ENCODE measurements around the gene DNAJB2.

DNAJB2 gene

DNA sequence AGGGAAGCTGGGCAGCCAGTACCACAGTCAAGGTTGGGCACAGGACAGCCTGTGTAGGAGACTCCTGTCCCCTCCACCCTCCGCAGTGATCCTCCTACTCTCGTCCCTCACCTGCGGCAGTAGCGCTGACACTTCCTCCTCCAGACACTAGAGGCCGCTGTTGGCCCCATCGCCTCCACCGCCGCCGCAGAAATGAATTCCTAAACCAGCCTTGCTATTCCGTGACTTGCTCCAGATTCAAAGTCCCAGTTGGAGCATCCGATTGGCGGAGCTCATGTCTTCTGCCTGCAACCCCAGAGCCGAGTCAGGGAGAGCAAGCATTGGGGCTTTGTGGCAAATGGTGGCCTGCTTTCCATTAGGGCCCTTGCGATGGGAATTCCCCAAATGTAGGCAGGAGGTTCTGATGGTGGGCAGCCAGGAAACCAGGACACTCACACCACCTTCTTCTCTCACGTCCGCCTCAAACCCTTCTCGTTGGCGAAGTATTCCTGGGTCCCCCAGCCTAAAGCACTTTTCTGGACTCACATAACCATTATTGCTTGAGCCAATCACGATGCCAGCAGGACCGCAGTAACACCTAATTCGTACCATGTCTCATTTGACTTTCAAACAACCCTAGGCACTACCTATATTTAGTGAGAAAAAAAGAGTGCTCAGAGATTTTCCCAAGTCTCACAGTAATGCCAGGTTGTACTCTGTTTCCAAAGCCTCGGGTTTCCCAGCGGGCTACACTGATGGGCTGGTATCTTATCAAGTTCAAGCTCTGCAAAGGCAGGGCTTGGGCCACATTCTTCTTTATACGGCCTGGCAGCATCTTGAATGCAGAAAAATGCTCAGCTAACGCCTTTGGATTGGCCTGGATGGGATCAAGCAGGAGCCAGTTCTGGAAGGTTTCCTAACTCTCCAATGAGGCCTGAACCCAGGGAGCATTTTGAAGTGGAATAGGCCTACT lies 1.2 kb upstream of the DNAJB2 start:
- TF ChIP-seq, protein P1, sequence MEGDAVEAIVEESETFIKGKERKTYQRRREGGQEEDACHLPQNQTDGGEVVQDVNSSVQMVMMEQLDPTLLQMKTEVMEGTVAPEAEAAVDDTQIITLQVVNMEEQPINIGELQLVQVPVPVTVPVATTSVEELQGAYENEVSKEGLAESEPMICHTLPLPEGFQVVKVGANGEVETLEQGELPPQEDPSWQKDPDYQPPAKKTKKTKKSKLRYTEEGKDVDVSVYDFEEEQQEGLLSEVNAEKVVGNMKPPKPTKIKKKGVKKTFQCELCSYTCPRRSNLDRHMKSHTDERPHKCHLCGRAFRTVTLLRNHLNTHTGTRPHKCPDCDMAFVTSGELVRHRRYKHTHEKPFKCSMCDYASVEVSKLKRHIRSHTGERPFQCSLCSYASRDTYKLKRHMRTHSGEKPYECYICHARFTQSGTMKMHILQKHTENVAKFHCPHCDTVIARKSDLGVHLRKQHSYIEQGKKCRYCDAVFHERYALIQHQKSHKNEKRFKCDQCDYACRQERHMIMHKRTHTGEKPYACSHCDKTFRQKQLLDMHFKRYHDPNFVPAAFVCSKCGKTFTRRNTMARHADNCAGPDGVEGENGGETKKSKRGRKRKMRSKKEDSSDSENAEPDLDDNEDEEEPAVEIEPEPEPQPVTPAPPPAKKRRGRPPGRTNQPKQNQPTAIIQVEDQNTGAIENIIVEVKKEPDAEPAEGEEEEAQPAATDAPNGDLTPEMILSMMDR (IDR thresholded peaks at IDR 0.05), result peak; percentile 88

DNA sequence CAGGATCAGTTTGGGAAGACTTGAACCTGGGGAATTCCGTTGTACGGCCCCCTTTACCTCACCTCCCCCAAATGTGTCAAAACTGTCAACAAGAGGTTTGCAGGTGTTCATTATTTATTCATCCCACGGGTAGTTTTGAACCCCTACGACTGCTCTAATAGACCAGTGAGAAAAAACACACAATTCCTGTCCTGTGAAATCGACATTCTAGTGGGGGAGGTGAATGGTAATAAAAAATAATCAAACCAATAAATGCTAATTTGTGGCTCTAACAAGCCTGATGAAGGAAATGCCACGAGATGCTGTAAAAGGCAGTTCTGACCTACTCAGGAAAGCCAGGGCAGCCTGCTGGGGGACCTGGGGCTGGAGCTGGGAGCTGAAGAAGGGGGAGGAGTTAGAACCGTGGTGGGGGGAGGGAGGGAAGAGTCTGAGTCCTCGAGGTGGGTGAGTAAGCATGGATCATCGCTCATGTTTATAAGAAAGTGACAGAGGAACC lies 463 bp upstream of the DNAJB2 start:
- TF ChIP-seq, protein P1 (IDR thresholded peaks at IDR 0.05), result no peak

DNA sequence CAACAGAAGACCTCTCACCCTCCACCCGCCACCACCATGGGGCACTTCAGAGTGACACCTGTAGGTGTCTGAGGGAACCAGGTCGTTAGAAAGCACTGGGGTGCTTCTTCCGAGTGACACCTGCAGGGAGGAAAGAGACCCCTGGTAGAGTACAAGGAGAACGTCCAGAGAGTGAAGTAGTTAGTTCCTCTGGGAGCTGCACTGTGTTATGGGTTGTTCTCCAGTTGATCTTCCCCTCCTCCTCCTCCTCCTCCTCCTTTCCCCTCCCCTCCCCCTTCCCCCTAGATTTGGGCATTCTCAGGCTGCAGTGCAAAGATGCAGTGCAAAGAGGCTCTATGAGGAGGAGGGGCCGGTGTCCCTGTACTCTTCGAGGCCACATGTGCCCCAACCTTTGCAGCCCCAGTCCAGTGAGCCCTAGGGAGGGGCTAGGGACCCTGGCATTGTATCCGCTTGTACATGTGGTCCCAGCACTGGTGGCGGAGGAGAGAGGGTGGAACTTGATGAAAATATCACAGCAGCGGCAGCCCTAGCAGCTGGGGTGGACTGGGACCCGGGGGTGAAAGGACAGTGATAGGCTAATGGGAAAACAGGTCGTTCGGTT lies 850 bp downstream of the DNAJB2 start:
- TF ChIP-seq, protein P1 (IDR thresholded peaks at IDR 0.05), result no peak

DNA sequence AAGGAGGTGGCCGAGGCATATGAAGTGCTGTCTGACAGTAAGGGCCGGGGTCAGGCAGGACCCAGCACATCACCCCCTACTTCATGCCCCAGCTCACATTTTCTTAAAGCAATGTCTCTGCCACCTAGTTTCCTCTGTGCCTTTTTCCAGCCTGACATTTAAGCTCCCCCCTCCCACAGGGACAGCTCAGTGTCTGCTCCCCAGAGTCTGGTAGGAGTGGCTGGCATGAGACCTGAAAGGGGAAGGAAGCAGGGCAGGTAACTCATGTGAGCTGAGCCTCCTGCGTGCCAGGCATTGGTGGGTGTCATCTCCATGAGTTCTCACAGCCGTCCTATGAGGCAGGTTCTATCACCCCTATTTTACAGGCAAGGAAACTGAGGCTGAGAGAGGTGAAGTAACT lies 1.5 kb downstream of the DNAJB2 start:
- TF ChIP-seq, protein P1 (IDR thresholded peaks at IDR 0.05), result no peak

DNA sequence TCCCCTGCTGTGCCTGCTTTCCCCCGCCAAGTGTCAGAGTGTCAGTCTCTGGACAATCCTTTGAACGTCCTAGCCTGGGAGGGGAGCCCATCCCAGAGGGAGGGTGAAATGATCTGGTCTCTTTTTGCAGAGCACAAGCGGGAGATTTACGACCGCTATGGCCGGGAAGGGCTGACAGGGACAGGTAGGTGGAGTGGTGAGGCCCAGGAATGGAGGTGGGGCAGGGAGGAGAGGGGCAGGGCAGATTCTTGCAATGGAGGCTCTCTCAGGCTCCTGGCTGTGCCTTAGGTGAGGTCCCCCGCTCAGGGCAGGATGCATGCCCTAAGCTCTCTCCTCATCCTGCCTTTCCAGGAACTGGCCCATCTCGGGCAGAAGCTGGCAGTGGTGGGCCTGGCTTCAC lies 2.4 kb downstream of the DNAJB2 start:
- TF ChIP-seq, protein P1 (IDR thresholded peaks at IDR 0.05), result no peak

DNA sequence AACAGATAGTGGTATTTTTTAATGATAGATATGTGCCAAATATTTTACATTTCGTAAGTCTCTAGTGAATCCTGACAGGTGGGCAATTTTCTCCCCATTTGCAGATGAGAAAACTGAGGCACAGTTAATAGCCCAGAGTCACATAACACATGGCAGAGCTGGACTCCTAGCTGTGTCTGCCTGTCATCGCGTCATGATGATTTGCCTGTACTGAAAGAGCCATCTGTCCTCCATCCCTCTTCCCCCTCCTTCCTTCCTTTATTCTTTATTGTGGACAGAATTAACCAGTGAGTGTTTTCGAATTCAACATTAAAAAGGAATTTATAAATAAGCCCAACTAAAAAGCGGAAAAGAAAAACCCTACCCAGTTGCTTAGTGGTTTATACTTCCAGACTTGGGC lies 3.2 kb downstream of the DNAJB2 start:
- TF ChIP-seq, protein P1 (IDR thresholded peaks at IDR 0.05), result no peak

DNA sequence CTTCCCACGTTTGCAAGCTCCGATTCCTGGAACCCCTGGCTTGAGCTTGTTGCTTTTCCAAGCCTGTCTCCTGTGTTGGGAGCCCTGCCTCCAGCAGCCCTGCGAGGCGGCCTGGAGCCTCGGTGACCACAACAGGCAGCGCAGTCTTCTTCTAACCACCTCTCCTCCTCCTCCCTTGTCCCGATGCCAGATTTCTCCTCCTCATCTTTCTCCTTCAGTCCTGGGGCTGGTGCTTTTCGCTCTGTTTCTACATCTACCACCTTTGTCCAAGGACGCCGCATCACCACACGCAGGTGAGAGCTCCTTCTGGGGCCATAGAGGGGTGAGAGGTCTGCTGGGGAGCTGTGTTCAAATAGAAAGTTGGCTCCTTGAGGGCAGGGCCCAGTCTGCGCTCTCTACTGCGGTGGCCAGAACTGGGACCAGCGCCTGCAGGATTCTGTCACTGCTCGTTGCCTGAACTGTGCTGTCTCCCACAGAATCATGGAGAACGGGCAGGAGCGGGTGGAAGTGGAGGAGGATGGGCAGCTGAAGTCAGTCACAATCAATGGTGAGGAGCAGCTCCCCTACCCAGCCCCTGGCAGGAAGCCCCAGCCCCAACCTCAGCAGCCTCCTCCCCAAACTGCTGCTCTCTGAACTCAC lies 3.9 kb downstream of the DNAJB2 start:
- TF ChIP-seq, protein P1 (IDR thresholded peaks at IDR 0.05), result no peak

All from LNCAP (cell line).